SU-DHL-6 (cell line): ENCODE data around the gene OR2D2.

Experiments used
- H2AFZ ChIP-seq: fragments of 200-600 bp; sonication (generic); 2 replicates; pipeline ENCODE4 v1.6.1; 2014; ENCODE audit warnings: low read depth, mild to moderate bottlenecking, moderate library complexity, mixed read lengths, antibody characterized with exemption, low read length; ENCODE audit not compliant: severe bottlenecking
- H3F3A ChIP-seq: fragments of 200-600 bp; shearing (Covaris generic); 2 replicates; pipeline ENCODE4 v1.6.0; 2016; ENCODE audit warnings: antibody characterized with exemption, mild to moderate bottlenecking; ENCODE audit not compliant: insufficient read depth
- H3K27ac ChIP-seq: fragments of 200-600 bp; sonication (generic); 2 replicates; pipeline ENCODE4 v1.5.1; 2016; ENCODE audit warnings: low read depth, mild to moderate bottlenecking, low read length, moderate library complexity, mixed read lengths
- H3K27me3 ChIP-seq: fragments of 200-600 bp; sonication (generic), shearing (Covaris generic); 2 replicates; pipeline ENCODE4 v1.6.0; 2014; ENCODE audit warnings: mild to moderate bottlenecking, low read length
- H3K36me3 ChIP-seq: fragments of 200-600 bp; sonication (generic); 2 replicates; pipeline ENCODE4 v1.6.1; 2014; ENCODE audit warnings: mild to moderate bottlenecking, low read length, mixed read lengths
- H3K4me2 ChIP-seq: fragments of 300-600, 200-600 bp; shearing (Covaris generic), sonication (generic); 2 replicates; pipeline ENCODE4 v1.6.0; 2014; ENCODE audit warnings: low read length, low read depth, mild to moderate bottlenecking; ENCODE audit not compliant: poor library complexity, severe bottlenecking
- H3K4me3 ChIP-seq: fragments of 200-600 bp; sonication (generic); 2 replicates; pipeline ENCODE4 v1.5.1; 2014; ENCODE audit warnings: antibody characterized with exemption, low read length, mild to moderate bottlenecking, mixed read lengths; ENCODE audit not compliant: insufficient read depth, poor library complexity, severe bottlenecking
- H3K79me2 ChIP-seq: fragments of 200-600 bp; sonication (generic); 2 replicates; pipeline ENCODE4 v1.6.1; 2014; ENCODE audit warnings: mild to moderate bottlenecking, low read length, moderate library complexity; ENCODE audit not compliant: insufficient read depth
- H3K9ac ChIP-seq: fragments of 200-600 bp; sonication (generic); 2 replicates; pipeline ENCODE4 v1.7.0; 2014; ENCODE audit warnings: mild to moderate bottlenecking, low read length
- H3K9me2 ChIP-seq: fragments of 200-600 bp; sonication (generic); replicated peaks from 2 replicates; pipeline ENCODE4 v1.6.1; 2014; ENCODE audit warnings: low read length; ENCODE audit not compliant: insufficient read depth
- H3K9me3 ChIP-seq: fragments of 200-600 bp; sonication (generic); 2 replicates; pipeline ENCODE4 v1.6.1; 2014; ENCODE audit warnings: low read length, mixed read lengths; ENCODE audit not compliant: insufficient read depth
- H4K20me1 ChIP-seq: fragments of 200-600 bp; sonication (generic); 2 replicates; pipeline ENCODE4 v1.6.1; 2014; ENCODE audit warnings: low read depth, mild to moderate bottlenecking, antibody characterized with exemption, low read length, moderate library complexity, mixed read lengths
- CTCF ChIP-seq: fragments of 200-600 bp; sonication (generic); IDR thresholded peaks from one replicate; pipeline ENCODE4 v1.5.1; 2017; ENCODE audit warnings: antibody characterized with exemption, mild to moderate bottlenecking, low read length, moderate library complexity; ENCODE audit not compliant: insufficient read depth, poor library complexity, severe bottlenecking
- EZH2phosphoT487 ChIP-seq: fragments of 200-600 bp; sonication (generic), shearing (Covaris generic); conservative IDR thresholded peaks from 2 replicates; pipeline ENCODE4 v1.6.1; 2018; ENCODE audit warnings: mild to moderate bottlenecking, antibody characterized with exemption, low read length, moderate library complexity, mixed read lengths

OR2D2 gene

GRCh38 chr11:6850526-6850925 lies 41.8 kb downstream of the OR2D2 start:
- no peaks in the 10 kb centered on the region for H3F3A ChIP-seq
- no peak overlapping the region for H3K4me3 ChIP-seq
- H3K79me2 ChIP-seq = no peaks in the 10 kb centered on the region
- no peaks in the 10 kb centered on the region for H3K9me2 ChIP-seq
- no peak overlapping the region for H3K4me2 ChIP-seq
- H3K27me3 ChIP-seq = no peaks in the 10 kb centered on the region
- H3K27ac ChIP-seq = no peak overlapping the region
- TF ChIP-seq EZH2phosphoT487 (no peak), CTCF (no peak)
- H3K36me3 ChIP-seq = no peaks in the 10 kb centered on the region
- no peaks in the 10 kb centered on the region for H4K20me1 ChIP-seq
- no peak overlapping the region for H2AFZ ChIP-seq
- H3K9me3 ChIP-seq = peaks cover 12% of the 10 kb centered on the region; the same call in 1 of the 2 replicates
- H3K9ac ChIP-seq = no peak overlapping the region

- H3K9ac ChIP-seq = no peak within 1 kb of the TSS
- no peaks in the 10 kb centered on the region; the same call in 1 of the 2 replicates for H3K27me3 ChIP-seq
- no peak within 1 kb of the TSS for H2AFZ ChIP-seq
- no peaks in the 10 kb centered on the region for H3K9me3 ChIP-seq
- TF ChIP-seq CTCF = no peak
- TF ChIP-seq EZH2phosphoT487 = no peak
- no peak within 1 kb of the TSS for H3K27ac ChIP-seq
- no peak within 1 kb of the TSS for H3K4me2 ChIP-seq
- no peaks in the 10 kb centered on the region for H3F3A ChIP-seq
- no peaks in the 10 kb centered on the region for H3K9me2 ChIP-seq
- no peak within 1 kb of the TSS for H3K4me3 ChIP-seq
- H3K79me2 ChIP-seq = no peaks in the 10 kb centered on the region
- H4K20me1 ChIP-seq = 0 out of 2 replicates have a peak, but pooled peaks cover 4% of the 10 kb centered on the region
- H3K36me3 ChIP-seq = no peaks in the 10 kb centered on the region
Observed at GRCh38 chr11:6845383-6845782, 46.9 kb downstream of the OR2D2 start, which contains the start of gene OR10A5. TSS of gene OR10A5 (plus strand) at chr11:6845683. CDS start at chr11:6845683, 0 bp downstream.

GRCh38 chr11:6844356-6844755 lies 47.9 kb downstream of the OR2D2 start:
- H4K20me1 ChIP-seq = 0 out of 2 replicates have a peak, but pooled peaks cover 4% of the 10 kb centered on the region
- no peaks in the 10 kb centered on the region; the same call in 1 of the 2 replicates for H3K27me3 ChIP-seq
- no peak overlapping the region for H3K4me2 ChIP-seq
- no peaks in the 10 kb centered on the region for H3K36me3 ChIP-seq
- no peaks in the 10 kb centered on the region for H3K79me2 ChIP-seq
- H3K9me3 ChIP-seq = no peaks in the 10 kb centered on the region
- no peak overlapping the region for H2AFZ ChIP-seq
- H3K9me2 ChIP-seq = no peaks in the 10 kb centered on the region
- H3F3A ChIP-seq = no peaks in the 10 kb centered on the region
- H3K9ac ChIP-seq = no peak overlapping the region
- H3K27ac ChIP-seq = no peak overlapping the region
- TF ChIP-seq EZH2phosphoT487 (no peak), CTCF (no peak)
- H3K4me3 ChIP-seq = no peak overlapping the region
